Spleen (tissue), 7 donors: Measurements from ENCODE around the gene SLC35C1.

Source experiments
- CTCF ChIP-seq, 11 experiments: fragments of 200-600 bp in 7 of 11; fragments of 450-650 bp in 4 of 11; sonication (generic) in 4 of 11; IDR thresholded peaks in 8 of 11; conservative IDR thresholded peaks in 3 of 11; 1 replicate in 7 of 11; 2 replicates in 4 of 11; pipeline versions ENCODE4 v1.4.0 to v1.8.0; 2016 to 2021; ENCODE audit warnings: antibody characterized with exemption in 11 of 11, inconsistent platforms in 4 of 11, mild to moderate bottlenecking in 1 of 11
- POLR2A ChIP-seq, 3 donors: fragments of 450-650 bp; IDR thresholded peaks; one replicate each; pipeline ENCODE4 v1.5.1; 2017; ENCODE audit warnings: antibody characterized with exemption in 3 of 3, mild to moderate bottlenecking in 1 of 3
- POLR2AphosphoS5 ChIP-seq, 3 donors: sonication (generic); formaldehyde crosslinking; IDR thresholded peaks; one replicate each; pipeline ENCODE4 v1.5.1; 2017; ENCODE audit warnings: antibody characterized with exemption in 3 of 3
- donor health status: DM: no; HTN: no; CAD: no; lungs with moderate emphysema.
- donor health status: DM: no; HTN: no; CAD: no.
- donor health status: DM: no; HTN: no; CAD: no.

- TF ChIP-seq CTCF (IDR thresholded peaks at IDR 0.05 in 8 of 11, conservative IDR thresholded peaks at IDR 0.05 in 3 of 11) (no peak), POLR2A (IDR thresholded peaks at IDR 0.05) (no peak), POLR2AphosphoS5 (IDR thresholded peaks at IDR 0.05) (no peak)
Observed at GRCh38 chr11:45856044-45856468, 51.1 kb downstream of the SLC35C1 start.
